Fibroblast of lung (primary cell): ENCODE measurements around the gene MBNL2.

ENCODE experiments used
- CTCF ChIP-seq, 2 donors: IDR thresholded peaks in 1 of 2; conservative IDR thresholded peaks in 1 of 2; 1 replicate in 1 of 2; 2 replicates in 1 of 2; pipeline ENCODE4 v1.5.1; 2011 to 2012; ENCODE audit warnings: low read length in 2 of 2, control low read depth in 1 of 2, inconsistent platforms in 1 of 2, low read depth in 1 of 2, mild to moderate bottlenecking in 1 of 2
- EZH2 ChIP-seq: IDR thresholded peaks from 2 replicates; pipeline ENCODE4 v1.5.1; 2012; ENCODE audit warnings: low read length, control low read depth, mild to moderate bottlenecking; ENCODE audit errors: missing control alignments

GRCh38 chr13:97382276-97382675 is 160.1 kb downstream of the MBNL2 start:
- no peak for TF ChIP-seq CTCF (conservative IDR thresholded peaks at IDR 0.05 in 1 of 2, IDR thresholded peaks at IDR 0.05 in 1 of 2; ENCODE audit: low read depth in 1 of 2, low read length in 2 of 2)
- no peak for TF ChIP-seq EZH2
